Tibial artery (tissue), 4 donors: ENCODE measurements around the gene TPD52L2.

Experiments used
- DNase-seq, 2 donors: peaks; one replicate each; pipeline ENCODE4 v3.0.0-alpha.2; 2019
- H3K27ac ChIP-seq, 2 donors: fragments of 200-600 bp; sonication (generic) in 1 of 2; 1 replicate in 1 of 2; 2 replicates in 1 of 2; pipeline ENCODE4 v1.5.1; 2018 to 2019; ENCODE audit warnings: mild to moderate bottlenecking in 1 of 2
- H3K27me3 ChIP-seq, 2 donors: fragments of 200-600 bp; sonication (generic) in 1 of 2; one replicate each; pipeline versions ENCODE4 v1.5.1 to v1.6.0; 2016 to 2019
- H3K36me3 ChIP-seq, 3 donors: fragments of 200-600 bp; sonication (generic) in 2 of 3; one replicate each; pipeline ENCODE4 v1.5.1; 2016 to 2019; ENCODE audit warnings: mild to moderate bottlenecking in 2 of 3
- H3K4me1 ChIP-seq, 4 donors: fragments of 200-600 bp; sonication (generic) in 2 of 4; 1 replicate in 3 of 4; 2 replicates in 1 of 4; pipeline ENCODE4 v1.5.1; 2016 to 2019
- H3K4me3 ChIP-seq, 2 donors: fragments of 200-600 bp; sonication (generic) in 1 of 2; 1 replicate in 1 of 2; 2 replicates in 1 of 2; pipeline ENCODE4 v1.5.1; 2018 to 2019; ENCODE audit warnings: mild to moderate bottlenecking in 2 of 2
- H3K9me3 ChIP-seq, 3 donors: fragments of 200-600 bp; sonication (generic) in 1 of 3; one replicate each; pipeline ENCODE4 v1.5.1; 2016 to 2019
- intact Hi-C: fragments of 100-400 bp; cut with DNase I; formaldehyde crosslinking; loops from one replicate; pipeline ENCODE4 v1.15.0; 2023; ENCODE audit warnings: low total_unique reads
- TF ChIP-seq, protein P1 (sequence below), 2 experiments: fragments of 200-600 bp in 1 of 2; fragments of 450-650 bp in 1 of 2; IDR thresholded peaks; one replicate each; pipeline ENCODE4 v1.5.1; 2017 to 2019; ENCODE audit warnings: antibody characterized with exemption in 2 of 2, mild to moderate bottlenecking in 1 of 2, moderate library complexity in 1 of 2

TPD52L2 gene

GRCh38 chr20:63836458-63837344 lies 28.4 kb upstream of the TPD52L2 start:
- Histone ChIP-seq H3K4me3 (no peak overlapping the region), H3K9me3 (no peaks in the 10 kb centered on the region), H3K4me1 (peaks cover 0 to 25% (median 16%) of the 10 kb centered on the region in 4 donors), H3K27me3 (peaks cover 0 to 3% of the 10 kb centered on the region in 2 donors), H3K36me3 (no peaks in the 10 kb centered on the region), H3K27ac (no peak overlapping the region)
- TF ChIP-seq, protein P1, sequence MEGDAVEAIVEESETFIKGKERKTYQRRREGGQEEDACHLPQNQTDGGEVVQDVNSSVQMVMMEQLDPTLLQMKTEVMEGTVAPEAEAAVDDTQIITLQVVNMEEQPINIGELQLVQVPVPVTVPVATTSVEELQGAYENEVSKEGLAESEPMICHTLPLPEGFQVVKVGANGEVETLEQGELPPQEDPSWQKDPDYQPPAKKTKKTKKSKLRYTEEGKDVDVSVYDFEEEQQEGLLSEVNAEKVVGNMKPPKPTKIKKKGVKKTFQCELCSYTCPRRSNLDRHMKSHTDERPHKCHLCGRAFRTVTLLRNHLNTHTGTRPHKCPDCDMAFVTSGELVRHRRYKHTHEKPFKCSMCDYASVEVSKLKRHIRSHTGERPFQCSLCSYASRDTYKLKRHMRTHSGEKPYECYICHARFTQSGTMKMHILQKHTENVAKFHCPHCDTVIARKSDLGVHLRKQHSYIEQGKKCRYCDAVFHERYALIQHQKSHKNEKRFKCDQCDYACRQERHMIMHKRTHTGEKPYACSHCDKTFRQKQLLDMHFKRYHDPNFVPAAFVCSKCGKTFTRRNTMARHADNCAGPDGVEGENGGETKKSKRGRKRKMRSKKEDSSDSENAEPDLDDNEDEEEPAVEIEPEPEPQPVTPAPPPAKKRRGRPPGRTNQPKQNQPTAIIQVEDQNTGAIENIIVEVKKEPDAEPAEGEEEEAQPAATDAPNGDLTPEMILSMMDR (IDR thresholded peaks at IDR 0.05): no peak
- intact Hi-C loops: no loop called here
- DNase-seq: no peak

DNA sequence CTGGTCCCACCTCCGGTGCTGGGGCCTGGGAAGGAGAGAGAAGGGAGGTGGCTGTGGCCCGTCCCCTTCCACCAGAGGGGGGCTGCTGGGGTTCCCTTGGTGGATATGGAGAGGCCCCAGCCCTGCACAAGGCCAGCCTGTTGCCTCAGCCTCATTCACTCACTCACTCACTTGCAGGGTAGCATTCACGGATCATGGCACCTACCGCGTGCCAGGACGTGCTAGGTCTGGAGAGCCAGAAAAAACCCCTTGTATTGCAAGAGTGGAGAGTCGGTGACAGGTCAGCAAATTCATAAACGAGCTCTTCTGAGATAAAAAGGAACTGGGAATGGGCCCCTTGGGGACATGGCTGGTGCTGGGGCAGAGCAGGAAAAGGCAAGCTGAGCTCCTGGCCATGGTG lies 27.6 kb upstream of the TPD52L2 start:
- peaks cover 0 to 19% (median 13%) of the 10 kb centered on the region in 4 donors for H3K4me1 ChIP-seq
- TF ChIP-seq, protein P1 (IDR thresholded peaks at IDR 0.05): no peak
- H3K27ac ChIP-seq: no peak overlapping the region
- no peak for DNase-seq
- no peaks in the 10 kb centered on the region for H3K36me3 ChIP-seq
- H3K27me3 ChIP-seq: peaks cover 0 to 4% of the 10 kb centered on the region in 2 donors
- intact Hi-C loops: no loop called here
- no peaks in the 10 kb centered on the region for H3K9me3 ChIP-seq
- H3K4me3 ChIP-seq: no peak overlapping the region

- H3K36me3 ChIP-seq: no peaks in the 10 kb centered on the region
- peaks cover 0 to 9% (median 5%) of the 10 kb centered on the region in 4 donors for H3K4me1 ChIP-seq
- H3K27ac ChIP-seq: no peak overlapping the region
- intact Hi-C loops: no loop called here
- H3K27me3 ChIP-seq: peaks cover 0 to 19% of the 10 kb centered on the region in 2 donors
- TF ChIP-seq, protein P1 (IDR thresholded peaks at IDR 0.05): no peak
- DNase-seq: no peak
- H3K4me3 ChIP-seq: no peak overlapping the region
- H3K9me3 ChIP-seq: no peaks in the 10 kb centered on the region
These were observed 25.4 kb upstream of the TPD52L2 start for GRCh38 chr20:63839620-63840019.

DNA sequence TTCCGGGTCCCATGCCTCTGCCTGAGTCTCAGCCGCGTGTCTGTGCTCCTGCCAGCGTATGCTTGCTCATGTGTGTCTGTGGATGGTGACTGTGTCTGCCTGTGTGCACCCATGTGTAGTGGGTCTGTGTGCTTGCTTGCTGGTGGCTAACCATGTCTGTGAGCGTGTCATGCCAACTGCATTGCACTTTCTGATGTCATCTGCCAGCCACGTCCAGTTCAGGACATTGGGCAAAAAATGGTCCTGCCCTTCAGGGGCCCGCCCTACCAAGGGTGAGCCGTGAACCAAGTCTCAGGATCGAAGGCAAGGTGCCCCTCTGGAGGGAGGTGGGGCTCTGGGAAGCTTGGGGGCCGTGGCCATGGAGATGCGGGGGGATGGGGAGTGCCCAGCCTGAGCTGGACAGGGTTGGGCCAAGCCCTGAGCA lies 24.7 kb upstream of the TPD52L2 start:
- Histone ChIP-seq H3K36me3 (no peaks in the 10 kb centered on the region), H3K27ac (no peak overlapping the region), H3K9me3 (no peaks in the 10 kb centered on the region), H3K4me1 (peaks cover 0 to 1% (median under 1%) of the 10 kb centered on the region in 4 donors), H3K4me3 (no peak overlapping the region), H3K27me3 (peaks cover 0 to 27% of the 10 kb centered on the region in 2 donors)
- DNase-seq: no peak
- TF ChIP-seq, protein P1 (IDR thresholded peaks at IDR 0.05): no peak
- intact Hi-C loops: no loop called here

GRCh38 chr20:63842258-63842657 lies 22.8 kb upstream of the TPD52L2 start:
- TF ChIP-seq, protein P1 (IDR thresholded peaks at IDR 0.05): no peak
- Histone ChIP-seq H3K4me3 (no peak overlapping the region), H3K36me3 (no peaks in the 10 kb centered on the region), H3K4me1 (peaks cover 0 to 16% (median 10%) of the 10 kb centered on the region in 4 donors), H3K27me3 (peaks cover 0 to 45% of the 10 kb centered on the region in 2 donors), H3K27ac (no peak overlapping the region), H3K9me3 (no peaks in the 10 kb centered on the region)
- intact Hi-C loops: no loop called here
- no peak for DNase-seq
